Eye (tissue), 1 donor: ENCODE results near the gene CPM.
"Not testable (repeated sequence)": the region's sequence is repeated elsewhere in the genome, so short reads cannot be mapped to it uniquely, and the experiment has no call there.

Experiments
- DNase-seq: peaks from one replicate; pipeline ENCODE4 v3.0.0-alpha.2; 2015

CPM gene

GRCh38 chr12:68804657-68805591 is 128.0 kb downstream of the CPM start:
- no peak for DNase-seq

GRCh38 chr12:68803948-68804656 is 128.9 kb downstream of the CPM start:
- no peak for DNase-seq

GRCh38 chr12:68802911-68803651 is 129.9 kb downstream of the CPM start:
- not testable (repeated sequence) for DNase-seq

- not testable (repeated sequence) for DNase-seq
Measured at GRCh38 chr12:68802372-68802745, 130.6 kb downstream of the CPM start.
